HL-60 (cell line): ENCODE data around the gene HDAC1.
"Not testable (repeated sequence)": the region's sequence is repeated elsewhere in the genome, so short reads cannot be mapped to it uniquely, and the experiment has no call there.

Source experiments
- DNase-seq, 2 experiments: peaks; one replicate each; pipeline ENCODE4 v3.0.0-alpha.2; 2010 to 2020; ENCODE audit warnings: low read depth in 1 of 2, low spot score in 1 of 2
- H3K27ac ChIP-seq: fragments of 250-450 bp; sonication (Bioruptor Pico); replicated peaks from 2 replicates; pipeline ENCODE4 v1.5.1; 2020; ENCODE audit warnings: mild to moderate bottlenecking, moderate library complexity
- H3K27me3 ChIP-seq: fragments of 250-450 bp; sonication (Bioruptor Pico); 2 replicates; pipeline ENCODE4 v1.5.1; 2021; ENCODE audit warnings: mild to moderate bottlenecking, moderate library complexity; ENCODE audit not compliant: insufficient read depth, poor library complexity, severe bottlenecking
- H3K4me3 ChIP-seq: replicated peaks from 2 replicates; pipeline ENCODE4 v1.5.1; 2011; ENCODE audit warnings: mild to moderate bottlenecking, control low read depth, low read length; ENCODE audit not compliant: insufficient read depth
- GABPA ChIP-seq: IDR thresholded peaks from 2 replicates; pipeline ENCODE4 v1.6.1; 2012; ENCODE audit warnings: low read depth
- POLR2AphosphoS5 ChIP-seq: IDR thresholded peaks from 2 replicates; pipeline ENCODE4 v1.6.1; 2012; ENCODE audit warnings: low read depth
- REST ChIP-seq: IDR thresholded peaks from 2 replicates; pipeline ENCODE4 v1.6.1; 2012; ENCODE audit warnings: low read depth; ENCODE audit not compliant: insufficient replicate concordance
- SPI1 ChIP-seq: IDR thresholded peaks from 2 replicates; pipeline ENCODE4 v1.6.1; 2012; ENCODE audit warnings: low read depth, mild to moderate bottlenecking, borderline replicate concordance
- TF ChIP-seq, protein P1 (sequence below): IDR thresholded peaks from one replicate; pipeline ENCODE4 v1.5.1; 2011; ENCODE audit warnings: low read length, control low read depth, inconsistent platforms; ENCODE audit not compliant: insufficient read depth

The HDAC1 gene

GRCh38 chr1:32255072-32256071 lies 36.5 kb upstream of the HDAC1 start:
- DNase-seq: no peak
- H3K4me3 ChIP-seq: no peak overlapping the region
- no peak overlapping the region for H3K27ac ChIP-seq
- H3K27me3 ChIP-seq: no peaks in the 10 kb centered on the region
- TF ChIP-seq GABPA (no peak), SPI1 (no peak), REST (no peak), POLR2AphosphoS5 (no peak)
- TF ChIP-seq, protein P1, sequence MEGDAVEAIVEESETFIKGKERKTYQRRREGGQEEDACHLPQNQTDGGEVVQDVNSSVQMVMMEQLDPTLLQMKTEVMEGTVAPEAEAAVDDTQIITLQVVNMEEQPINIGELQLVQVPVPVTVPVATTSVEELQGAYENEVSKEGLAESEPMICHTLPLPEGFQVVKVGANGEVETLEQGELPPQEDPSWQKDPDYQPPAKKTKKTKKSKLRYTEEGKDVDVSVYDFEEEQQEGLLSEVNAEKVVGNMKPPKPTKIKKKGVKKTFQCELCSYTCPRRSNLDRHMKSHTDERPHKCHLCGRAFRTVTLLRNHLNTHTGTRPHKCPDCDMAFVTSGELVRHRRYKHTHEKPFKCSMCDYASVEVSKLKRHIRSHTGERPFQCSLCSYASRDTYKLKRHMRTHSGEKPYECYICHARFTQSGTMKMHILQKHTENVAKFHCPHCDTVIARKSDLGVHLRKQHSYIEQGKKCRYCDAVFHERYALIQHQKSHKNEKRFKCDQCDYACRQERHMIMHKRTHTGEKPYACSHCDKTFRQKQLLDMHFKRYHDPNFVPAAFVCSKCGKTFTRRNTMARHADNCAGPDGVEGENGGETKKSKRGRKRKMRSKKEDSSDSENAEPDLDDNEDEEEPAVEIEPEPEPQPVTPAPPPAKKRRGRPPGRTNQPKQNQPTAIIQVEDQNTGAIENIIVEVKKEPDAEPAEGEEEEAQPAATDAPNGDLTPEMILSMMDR: no peak

GRCh38 chr1:32256473-32257226 lies 35.2 kb upstream of the HDAC1 start:
- Histone ChIP-seq H3K4me3 (no peak overlapping the region), H3K27ac (no peak overlapping the region), H3K27me3 (no peaks in the 10 kb centered on the region)
- TF ChIP-seq REST (no peak), SPI1 (no peak), POLR2AphosphoS5 (no peak), GABPA (no peak)
- TF ChIP-seq, protein P1: no peak
- no peak for DNase-seq

DNA sequence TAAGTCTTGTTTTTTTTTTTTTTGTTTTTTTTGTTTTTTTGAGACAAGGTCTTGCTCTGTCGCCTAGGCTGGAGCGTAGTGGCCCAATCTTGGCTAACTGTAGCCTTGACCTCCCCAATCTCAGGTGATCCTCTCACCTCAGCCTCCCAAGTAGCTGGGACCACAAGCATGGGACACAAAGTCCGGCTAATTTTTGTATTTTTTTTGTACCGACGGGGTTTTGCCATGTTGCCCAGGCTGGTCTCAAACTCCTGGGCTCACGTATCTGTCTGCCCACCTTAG lies 34.7 kb upstream of the HDAC1 start:
- H3K27me3 ChIP-seq: no peaks in the 10 kb centered on the region
- no peak for DNase-seq
- no peak for TF ChIP-seq REST
- TF ChIP-seq, protein P1: no peak
- no peak for TF ChIP-seq GABPA
- no peak for TF ChIP-seq SPI1
- TF ChIP-seq POLR2AphosphoS5: no peak
- H3K4me3 ChIP-seq: no peak overlapping the region
- no peak overlapping the region for H3K27ac ChIP-seq

DNA sequence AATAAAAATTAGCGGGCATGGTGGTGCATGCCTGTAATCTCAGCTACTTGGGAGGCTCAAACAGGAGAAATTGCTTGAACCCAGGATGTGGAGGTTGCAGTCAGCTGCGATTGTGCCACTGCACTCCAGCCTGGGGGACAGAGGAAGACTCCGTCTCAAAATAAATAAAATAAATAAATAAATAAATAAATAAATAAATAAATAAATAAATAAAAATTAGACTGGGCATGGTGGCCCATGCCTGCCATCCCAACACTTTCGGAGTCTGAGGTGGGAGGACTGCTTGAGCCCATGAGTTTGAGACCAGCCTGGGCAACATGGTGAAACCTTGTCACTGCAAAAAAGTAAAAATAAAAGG lies 28.7 kb upstream of the HDAC1 start:
- not testable (repeated sequence) for DNase-seq, H3K4me3 ChIP-seq, H3K27ac ChIP-seq, H3K27me3 ChIP-seq
